Measurements from ENCODE around the gene ULK1.

Gene ULK1

GRCh38 chr12:131918311-131919050 is 24.1 kb downstream of the ULK1 start:
- H2BK12ac ChIP-seq (ENCODE audit: low read length) = no peak overlapping the region
- H3K14ac ChIP-seq (ENCODE audit: low read length) = no peak overlapping the region
- H2AK5ac ChIP-seq (ENCODE audit: low read depth, low read length) = no peak overlapping the region
- no peak overlapping the region for H3K18ac ChIP-seq (ENCODE audit: low read length)
- H3K4ac ChIP-seq (ENCODE audit: low read length) = no peak overlapping the region
- H3K27me3 ChIP-seq (ENCODE audit: control insufficient read depth in 3 of 3, insufficient read depth in 3 of 3, low read depth in 1 of 3, low read length in 3 of 3) = no peaks in the 10 kb centered on the region
- no peak overlapping the region for H2BK5ac ChIP-seq (ENCODE audit: low read length)
- H3K9me3 ChIP-seq (replicated peaks in 1 of 2; ENCODE audit: control insufficient read depth in 2 of 2, insufficient read depth in 1 of 2, low read depth in 1 of 2, low read length in 2 of 2) = no peaks in the 10 kb centered on the region
- no peak overlapping the region for H4K8ac ChIP-seq (ENCODE audit: low read depth, low read length)
- no peak for DNase-seq (ENCODE audit: low spot score)
- 95% methylated on average over 4 of the region's 20 CpGs; no CpG with 5 or more reads in 1 of the 2 donors for whole genome bisulfite sequencing, 2 donors (ENCODE audit: extremely low coverage in 2 of 2, insufficient read length in 2 of 2, insufficient replicate concordance in 1 of 2)
- peaks cover 4% of the 10 kb centered on the region for H3K79me1 ChIP-seq (ENCODE audit: low read depth, low read length)
- no peak overlapping the region for H4K91ac ChIP-seq (ENCODE audit: low read depth, low read length, poor library complexity)
- no peak overlapping the region for H3K4me2 ChIP-seq (ENCODE audit: insufficient read depth, low read length, poor library complexity, severe bottlenecking)
- no peak overlapping the region for H3K23ac ChIP-seq (ENCODE audit: low read depth, low read length, poor library complexity)
- H3K27ac ChIP-seq (replicated peaks; ENCODE audit: low read length) = no peak overlapping the region
- peaks cover 58 to 82% of the 10 kb centered on the region in 2 donors for H3K36me3 ChIP-seq (replicated peaks in 1 of 2; ENCODE audit: control insufficient read depth in 2 of 2, insufficient read depth in 2 of 2, low read length in 2 of 2)
- H3K9ac ChIP-seq (ENCODE audit: low read depth, low read length, poor library complexity) = no peak overlapping the region
- no peak overlapping the region for H2BK120ac ChIP-seq (ENCODE audit: low read depth, low read length)
- H2AFZ ChIP-seq (ENCODE audit: low read length) = no peak overlapping the region
- no peaks in the 10 kb centered on the region for H3K4me1 ChIP-seq (ENCODE audit: control insufficient read depth in 2 of 2, insufficient read depth in 1 of 2, low read depth in 1 of 2, low read length in 2 of 2)
- no peak overlapping the region for H3K4me3 ChIP-seq (ENCODE audit: low read length in 2 of 2)
- H2BK15ac ChIP-seq (ENCODE audit: low read length) = no peak overlapping the region

- Histone ChIP-seq H3K14ac (ENCODE audit: low read length) (no peak overlapping the region), H4K91ac (ENCODE audit: low read depth, low read length, poor library complexity) (no peak overlapping the region), H2BK12ac (ENCODE audit: low read length) (no peak overlapping the region), H3K4me2 (ENCODE audit: insufficient read depth, low read length, poor library complexity, severe bottlenecking) (no peak overlapping the region), H3K9me3 (replicated peaks in 1 of 2; ENCODE audit: control insufficient read depth in 2 of 2, insufficient read depth in 1 of 2, low read depth in 1 of 2, low read length in 2 of 2) (no peaks in the 10 kb centered on the region), H2AFZ (ENCODE audit: low read length) (no peak overlapping the region), H2BK15ac (ENCODE audit: low read length) (no peak overlapping the region), H3K36me3 (replicated peaks in 1 of 2; ENCODE audit: control insufficient read depth in 2 of 2, insufficient read depth in 2 of 2, low read length in 2 of 2) (peaks cover 55 to 76% of the 10 kb centered on the region in 2 donors), H3K9ac (ENCODE audit: low read depth, low read length, poor library complexity) (no peak overlapping the region), H3K4me3 (ENCODE audit: low read length in 2 of 2) (no peak overlapping the region), H3K18ac (ENCODE audit: low read length) (no peak overlapping the region), H3K4me1 (ENCODE audit: control insufficient read depth in 2 of 2, insufficient read depth in 1 of 2, low read depth in 1 of 2, low read length in 2 of 2) (no peaks in the 10 kb centered on the region), H4K8ac (ENCODE audit: low read depth, low read length) (no peak overlapping the region), H2AK5ac (ENCODE audit: low read depth, low read length) (no peak overlapping the region), H2BK120ac (ENCODE audit: low read depth, low read length) (no peak overlapping the region), H3K27ac (replicated peaks; ENCODE audit: low read length) (no peak overlapping the region), H3K79me1 (ENCODE audit: low read depth, low read length) (peaks cover 4% of the 10 kb centered on the region), H3K4ac (ENCODE audit: low read length) (no peak overlapping the region), H3K23ac (ENCODE audit: low read depth, low read length, poor library complexity) (no peak overlapping the region), H2BK5ac (ENCODE audit: low read length) (peak overlapping the region; percentile 53), H3K27me3 (ENCODE audit: control insufficient read depth in 3 of 3, insufficient read depth in 3 of 3, low read depth in 1 of 3, low read length in 3 of 3) (no peaks in the 10 kb centered on the region)
- no CpG with 5 or more reads among the region's 19 CpGs for WGBS, 2 donors (ENCODE audit: extremely low coverage in 2 of 2, insufficient read length in 2 of 2, insufficient replicate concordance in 1 of 2)
- DNase-seq (ENCODE audit: low spot score) = no peak
Observed at GRCh38 chr12:131919051-131919347, 24.6 kb downstream of the ULK1 start.

- H3K9ac ChIP-seq (ENCODE audit: low read depth, low read length, poor library complexity) = peak overlapping the region; percentile 60
- H3K4ac ChIP-seq (ENCODE audit: low read length) = no peak overlapping the region
- H2BK5ac ChIP-seq (ENCODE audit: low read length) = peak overlapping the region; percentile 53
- peak overlapping the region; percentile 38 for H3K18ac ChIP-seq (ENCODE audit: low read length)
- peaks cover 4% of the 10 kb centered on the region for H3K79me1 ChIP-seq (ENCODE audit: low read depth, low read length)
- H3K4me3 ChIP-seq (ENCODE audit: low read length in 2 of 2) = no peak overlapping the region
- H3K36me3 ChIP-seq (replicated peaks in 1 of 2; ENCODE audit: control insufficient read depth in 2 of 2, insufficient read depth in 2 of 2, low read length in 2 of 2) = peaks cover 49 to 71% of the 10 kb centered on the region in 2 donors
- H2AK5ac ChIP-seq (ENCODE audit: low read depth, low read length) = no peak overlapping the region
- no peak overlapping the region for H2BK15ac ChIP-seq (ENCODE audit: low read length)
- no CpG with 5 or more reads among the region's 37 CpGs for WGBS, 2 donors (ENCODE audit: extremely low coverage in 2 of 2, insufficient read length in 2 of 2, insufficient replicate concordance in 1 of 2)
- no peak overlapping the region for H4K8ac ChIP-seq (ENCODE audit: low read depth, low read length)
- no peak overlapping the region for H2BK12ac ChIP-seq (ENCODE audit: low read length)
- no peaks in the 10 kb centered on the region for H3K4me1 ChIP-seq (ENCODE audit: control insufficient read depth in 2 of 2, insufficient read depth in 1 of 2, low read depth in 1 of 2, low read length in 2 of 2)
- no peak overlapping the region for H2BK120ac ChIP-seq (ENCODE audit: low read depth, low read length)
- H3K4me2 ChIP-seq (ENCODE audit: insufficient read depth, low read length, poor library complexity, severe bottlenecking) = no peak overlapping the region
- no peaks in the 10 kb centered on the region for H3K27me3 ChIP-seq (ENCODE audit: control insufficient read depth in 3 of 3, insufficient read depth in 3 of 3, low read depth in 1 of 3, low read length in 3 of 3)
- no peaks in the 10 kb centered on the region for H3K9me3 ChIP-seq (replicated peaks in 1 of 2; ENCODE audit: control insufficient read depth in 2 of 2, insufficient read depth in 1 of 2, low read depth in 1 of 2, low read length in 2 of 2)
- no peak overlapping the region for H4K91ac ChIP-seq (ENCODE audit: low read depth, low read length, poor library complexity)
- no peak for DNase-seq (ENCODE audit: low spot score)
- H2AFZ ChIP-seq (ENCODE audit: low read length) = no peak overlapping the region
- no peak overlapping the region for H3K27ac ChIP-seq (replicated peaks; ENCODE audit: low read length)
- H3K14ac ChIP-seq (ENCODE audit: low read length) = no peak overlapping the region
- H3K23ac ChIP-seq (ENCODE audit: low read depth, low read length, poor library complexity) = peak overlapping the region; percentile 55
Observed at GRCh38 chr12:131919366-131920156, 25.1 kb downstream of the ULK1 start.

GRCh38 chr12:131920157-131920508 is 25.7 kb downstream of the ULK1 start:
- H4K8ac ChIP-seq (ENCODE audit: low read depth, low read length) = no peak overlapping the region
- H3K9me3 ChIP-seq (replicated peaks in 1 of 2; ENCODE audit: control insufficient read depth in 2 of 2, insufficient read depth in 1 of 2, low read depth in 1 of 2, low read length in 2 of 2) = no peaks in the 10 kb centered on the region
- no peak overlapping the region for H3K18ac ChIP-seq (ENCODE audit: low read length)
- peaks cover 43 to 65% of the 10 kb centered on the region in 2 donors for H3K36me3 ChIP-seq (replicated peaks in 1 of 2; ENCODE audit: control insufficient read depth in 2 of 2, insufficient read depth in 2 of 2, low read length in 2 of 2)
- H3K79me1 ChIP-seq (ENCODE audit: low read depth, low read length) = peaks cover 4% of the 10 kb centered on the region
- no peaks in the 10 kb centered on the region for H3K4me1 ChIP-seq (ENCODE audit: control insufficient read depth in 2 of 2, insufficient read depth in 1 of 2, low read depth in 1 of 2, low read length in 2 of 2)
- no CpG with 5 or more reads among the region's 14 CpGs for WGBS, 2 donors (ENCODE audit: extremely low coverage in 2 of 2, insufficient read length in 2 of 2, insufficient replicate concordance in 1 of 2)
- H3K14ac ChIP-seq (ENCODE audit: low read length) = no peak overlapping the region
- H3K23ac ChIP-seq (ENCODE audit: low read depth, low read length, poor library complexity) = peak overlapping the region; percentile 55
- no peak overlapping the region for H2BK120ac ChIP-seq (ENCODE audit: low read depth, low read length)
- H3K4me2 ChIP-seq (ENCODE audit: insufficient read depth, low read length, poor library complexity, severe bottlenecking) = no peak overlapping the region
- no peak for DNase-seq (ENCODE audit: low spot score)
- no peak overlapping the region for H4K91ac ChIP-seq (ENCODE audit: low read depth, low read length, poor library complexity)
- no peak overlapping the region for H2BK12ac ChIP-seq (ENCODE audit: low read length)
- H3K27me3 ChIP-seq (ENCODE audit: control insufficient read depth in 3 of 3, insufficient read depth in 3 of 3, low read depth in 1 of 3, low read length in 3 of 3) = no peaks in the 10 kb centered on the region
- no peak overlapping the region for H3K4ac ChIP-seq (ENCODE audit: low read length)
- no peak overlapping the region for H2AFZ ChIP-seq (ENCODE audit: low read length)
- H2AK5ac ChIP-seq (ENCODE audit: low read depth, low read length) = no peak overlapping the region
- H2BK15ac ChIP-seq (ENCODE audit: low read length) = no peak overlapping the region
- H3K4me3 ChIP-seq (ENCODE audit: low read length in 2 of 2) = no peak overlapping the region
- H3K27ac ChIP-seq (replicated peaks; ENCODE audit: low read length) = no peak overlapping the region
- peak overlapping the region; percentile 60 for H3K9ac ChIP-seq (ENCODE audit: low read depth, low read length, poor library complexity)
- H2BK5ac ChIP-seq (ENCODE audit: low read length) = no peak overlapping the region
